ENCODE measurements around the gene SIRT7.

- TF ChIP-seq POLR2A (IDR thresholded peaks at IDR 0.05; ENCODE audit: low read depth, low read length) (no peak), SPI1 (IDR thresholded peaks at IDR 0.05; ENCODE audit: low read depth, low read length) (no peak)
Measured at GRCh38 chr17:81869221-81870130, 48.5 kb downstream of the SIRT7 start.

Measured in GM12891 (cell line).